Measurements from ENCODE around the gene DAB2IP. TPM values are rescaled to one million over a fixed set of nuclear protein-coding genes. Genes with fewer than 3 reads are reported as not detected.

Gene DAB2IP
- total RNA-seq, 1 donor from 2014 or later = 38.0 TPM

GRCh38 chr9:121768416-121769015 lies 117.1 kb downstream of the DAB2IP start:
- peaks cover 1% of the 10 kb centered on the region for H3K36me3 ChIP-seq (ENCODE audit: control insufficient read depth, insufficient read depth, low read length)
- no peaks in the 10 kb centered on the region for H3K27me3 ChIP-seq (ENCODE audit: control insufficient read depth, insufficient read depth, low read length)
- H3K4me3 ChIP-seq (ENCODE audit: low read depth, low read length) = no peak overlapping the region
- no peak for TF ChIP-seq CTCF (IDR thresholded peaks at IDR 0.05; ENCODE audit: insufficient read depth, low read length, poor library complexity, severe bottlenecking)
- no peak for DNase-seq (ENCODE audit: low read depth)

- peaks cover 1% of the 10 kb centered on the region for H3K36me3 ChIP-seq (ENCODE audit: control insufficient read depth, insufficient read depth, low read length)
- no peaks in the 10 kb centered on the region for H3K27me3 ChIP-seq (ENCODE audit: control insufficient read depth, insufficient read depth, low read length)
- no peak for TF ChIP-seq CTCF (IDR thresholded peaks at IDR 0.05; ENCODE audit: insufficient read depth, low read length, poor library complexity, severe bottlenecking)
- no peak for DNase-seq (ENCODE audit: low read depth)
- no peak overlapping the region for H3K4me3 ChIP-seq (ENCODE audit: low read depth, low read length)
Measured at GRCh38 chr9:121769939-121770338, 118.5 kb downstream of the DAB2IP start.

GRCh38 chr9:121770415-121771273 lies 119.2 kb downstream of the DAB2IP start:
- Histone ChIP-seq H3K4me3 (ENCODE audit: low read depth, low read length) (no peak overlapping the region), H3K36me3 (ENCODE audit: control insufficient read depth, insufficient read depth, low read length) (peaks cover 3% of the 10 kb centered on the region), H3K27me3 (ENCODE audit: control insufficient read depth, insufficient read depth, low read length) (no peaks in the 10 kb centered on the region)
- no peak for DNase-seq (ENCODE audit: low read depth)
- no peak for TF ChIP-seq CTCF (IDR thresholded peaks at IDR 0.05; ENCODE audit: insufficient read depth, low read length, poor library complexity, severe bottlenecking)

GRCh38 chr9:121771418-121771817 lies 120.0 kb downstream of the DAB2IP start:
- DNase-seq (ENCODE audit: low read depth) = no peak
- Histone ChIP-seq H3K36me3 (ENCODE audit: control insufficient read depth, insufficient read depth, low read length) (peaks cover 3% of the 10 kb centered on the region), H3K4me3 (ENCODE audit: low read depth, low read length) (no peak overlapping the region), H3K27me3 (ENCODE audit: control insufficient read depth, insufficient read depth, low read length) (no peaks in the 10 kb centered on the region)
- TF ChIP-seq CTCF (IDR thresholded peaks at IDR 0.05; ENCODE audit: insufficient read depth, low read length, poor library complexity, severe bottlenecking) = no peak

GRCh38 chr9:121771851-121772599 lies 120.6 kb downstream of the DAB2IP start:
- no peak for DNase-seq (ENCODE audit: low read depth)
- TF ChIP-seq CTCF (IDR thresholded peaks at IDR 0.05; ENCODE audit: insufficient read depth, low read length, poor library complexity, severe bottlenecking) = no peak
- Histone ChIP-seq H3K36me3 (ENCODE audit: control insufficient read depth, insufficient read depth, low read length) (peaks cover 3% of the 10 kb centered on the region), H3K27me3 (ENCODE audit: control insufficient read depth, insufficient read depth, low read length) (no peaks in the 10 kb centered on the region), H3K4me3 (ENCODE audit: low read depth, low read length) (no peak overlapping the region)
